Pancreas (tissue), 10 donors: ENCODE results near the gene SLC29A1. TPM values are rescaled to one million over a fixed set of nuclear protein-coding genes. Genes with fewer than 3 reads are reported as not detected.

Experiments
- ATAC-seq, 4 donors: fragments of 200-7000 bp; cut with Tn5 transposase; one replicate each; pipeline versions ENCODE4 v1.8.0 to v1.9.1; 2020; ENCODE audit warnings: mild to moderate bottlenecking in 4 of 4, moderate library complexity in 4 of 4
- DNase-seq, 6 donors: peaks; one replicate each; pipeline ENCODE4 v3.0.0-alpha.2; 2020
- FAIRE-seq: peaks from 2 replicates; lab custom pipeline; 2012; peaks lifted over from hg19 to GRCh38; lab: Jason Lieb, UNC
- H3K27ac ChIP-seq, 4 donors: fragments of 200-600 bp; sonication (generic); 1 replicate in 3 of 4; 2 replicates in 1 of 4; pipeline versions ENCODE4 v1.5.0 to v1.8.0; 2020
- H3K27me3 ChIP-seq, 4 donors: fragments of 200-600 bp; one replicate each; pipeline ENCODE4 v1.8.0; 2021
- H3K36me3 ChIP-seq, 3 donors: fragments of 200-600 bp; sonication (generic) in 1 of 3; one replicate each; pipeline versions ENCODE4 v1.5.0 to v1.8.0; 2020 to 2021
- H3K4me1 ChIP-seq, 3 donors: fragments of 200-600 bp; one replicate each; pipeline ENCODE4 v1.8.0; 2021
- H3K4me3 ChIP-seq, 4 donors: fragments of 200-600 bp; sonication (generic) in 2 of 4; one replicate each; pipeline versions ENCODE4 v1.5.0 to v1.8.0; 2020 to 2021
- H3K9me3 ChIP-seq, 4 donors: fragments of 200-600 bp; one replicate each; pipeline ENCODE4 v1.8.0; 2021
- WGBS, 2 donors: extraction: QIAGEN DNeasy Blood & Tissue Kit; methylation state at CpG; one replicate each; pipeline ENCODE4 v1.1.7; 2013; 5-methylcytosine and 5-hydroxymethylcytosine counted together
- intact Hi-C, 3 donors: fragments of 100-400 bp; cut with DNase I; formaldehyde crosslinking; loops; one replicate each; pipeline versions ENCODE4 v1.11.1 to v1.14.2; 2022
- polyA plus RNA-seq, 2 donors: library from polyadenylated mRNA; stranded (reverse); fragments of 200-250 nt; gene quantifications; one replicate each; pipeline ENCODE4 v1.2.3, GENCODE V29; 2013
- total RNA-seq, 6 donors: library from RNA; stranded (reverse); fragmentation: NEBNext Ultra II Directional in 4 of 6; extraction: Animal tissue kit (Norgen Biotek cat#: 25700) in 4 of 6; gene quantifications; one replicate each; pipeline versions ENCODE4 v1.2.1 to v1.2.4, GENCODE V29; 2021 to 2023
- TF ChIP-seq, protein P1 (sequence below), 4 donors: fragments of 200-600 bp; sonication (generic) in 3 of 4; IDR thresholded peaks; one replicate each; pipeline versions ENCODE4 v1.5.0 to v1.8.0; 2021; ENCODE audit warnings: antibody characterized with exemption in 4 of 4
- donor health status: healthy with polysubstance abuse.
- donor health status: DM: no; HTN: no; CAD: no; lungs with moderate emphysema.
- donor health status: DM: no; HTN: no; CAD: no.
- donor health status: control.
- donor health status: control.
- donor health status: Bipolar disorder and iron deficiency.
- donor health status: DM: yes; HTN: yes; CAD: no.
- donor health status: DM: no; HTN: no; CAD: no.
- donor health status: DM: no; HTN: no; CAD: no.
- donor health status: DM: yes; HTN: yes; CAD: no.

The SLC29A1 gene
- total and polyA plus RNA-seq, 8 donors: 24.8 to 89.8 (median 44.4) TPM

DNA sequence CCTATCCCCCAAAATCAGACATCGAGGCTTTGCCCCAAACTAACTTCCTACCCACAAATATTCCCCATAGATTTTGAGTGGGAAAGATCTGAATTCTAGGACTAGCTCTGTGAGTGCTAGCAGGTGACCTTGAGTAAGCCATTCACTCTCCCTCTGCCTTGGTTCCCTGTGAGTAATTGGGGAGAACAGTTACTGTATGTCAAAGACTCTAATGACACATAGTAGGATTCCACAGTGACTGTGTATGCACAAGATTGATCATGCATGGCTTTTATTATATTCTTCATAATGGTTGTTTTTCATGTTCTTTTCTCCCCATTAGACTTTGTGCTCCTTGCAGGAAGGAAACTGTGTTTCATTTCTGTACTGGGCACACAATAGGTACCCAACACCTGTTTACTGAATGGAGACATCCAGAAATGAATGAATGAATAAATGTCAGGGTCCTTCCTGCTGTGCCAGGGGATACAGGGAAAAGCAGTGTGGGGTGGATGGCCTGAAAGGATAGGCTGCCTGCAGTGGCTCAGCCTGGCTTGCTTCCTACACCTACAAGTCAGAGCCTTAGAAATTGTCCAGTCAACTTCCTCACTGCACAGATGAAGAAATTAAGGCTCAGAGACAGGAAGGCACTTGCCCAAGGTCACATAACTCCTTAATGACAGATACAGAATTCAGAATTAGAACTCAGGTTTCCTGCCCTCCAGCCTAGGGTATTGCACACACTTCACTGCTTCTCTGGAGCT lies 46.0 kb downstream of the SLC29A1 start:
- intact Hi-C loops: loop anchor here in 2 of 3 donors (5.0 kb wide), 2 partner anchors 63 to 68 kb away; no protein-coding TSS in a partner anchor
- Histone ChIP-seq H3K36me3 (no peaks in the 10 kb centered on the region), H3K9me3 (no peaks in the 10 kb centered on the region), H3K27me3 (no peaks in the 10 kb centered on the region), H3K4me3 (no peak overlapping the region), H3K4me1 (peaks cover 0 to 4% (median 1%) of the 10 kb centered on the region in 3 donors), H3K27ac (no peak overlapping the region)
- TF ChIP-seq, protein P1, sequence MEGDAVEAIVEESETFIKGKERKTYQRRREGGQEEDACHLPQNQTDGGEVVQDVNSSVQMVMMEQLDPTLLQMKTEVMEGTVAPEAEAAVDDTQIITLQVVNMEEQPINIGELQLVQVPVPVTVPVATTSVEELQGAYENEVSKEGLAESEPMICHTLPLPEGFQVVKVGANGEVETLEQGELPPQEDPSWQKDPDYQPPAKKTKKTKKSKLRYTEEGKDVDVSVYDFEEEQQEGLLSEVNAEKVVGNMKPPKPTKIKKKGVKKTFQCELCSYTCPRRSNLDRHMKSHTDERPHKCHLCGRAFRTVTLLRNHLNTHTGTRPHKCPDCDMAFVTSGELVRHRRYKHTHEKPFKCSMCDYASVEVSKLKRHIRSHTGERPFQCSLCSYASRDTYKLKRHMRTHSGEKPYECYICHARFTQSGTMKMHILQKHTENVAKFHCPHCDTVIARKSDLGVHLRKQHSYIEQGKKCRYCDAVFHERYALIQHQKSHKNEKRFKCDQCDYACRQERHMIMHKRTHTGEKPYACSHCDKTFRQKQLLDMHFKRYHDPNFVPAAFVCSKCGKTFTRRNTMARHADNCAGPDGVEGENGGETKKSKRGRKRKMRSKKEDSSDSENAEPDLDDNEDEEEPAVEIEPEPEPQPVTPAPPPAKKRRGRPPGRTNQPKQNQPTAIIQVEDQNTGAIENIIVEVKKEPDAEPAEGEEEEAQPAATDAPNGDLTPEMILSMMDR (IDR thresholded peaks at IDR 0.05): no peak
- FAIRE-seq (no peak), ATAC-seq (no peak), DNase-seq (peak in 1 of 6 donors; percentile 12)
- WGBS, 2 donors: 27% methylated on average over 1 of the region's 1 CpG

- 24 to 43% methylated on average over 14 to 25 of the region's 29 CpGs for WGBS, 2 donors
- no peak for ATAC-seq
- intact Hi-C loops: loop anchor here in 2 of 3 donors (5.0 kb wide), 2 partner anchors 62 to 67 kb away; no protein-coding TSS in a partner anchor
These were observed 46.6 kb downstream of the SLC29A1 start, which contains the start of gene TMEM151B for GRCh38 chr6:44269921-44270525. TSS of gene TMEM151B (plus strand) at chr6:44270450. CDS start at chr6:44270743, 293 bp downstream.

DNA sequence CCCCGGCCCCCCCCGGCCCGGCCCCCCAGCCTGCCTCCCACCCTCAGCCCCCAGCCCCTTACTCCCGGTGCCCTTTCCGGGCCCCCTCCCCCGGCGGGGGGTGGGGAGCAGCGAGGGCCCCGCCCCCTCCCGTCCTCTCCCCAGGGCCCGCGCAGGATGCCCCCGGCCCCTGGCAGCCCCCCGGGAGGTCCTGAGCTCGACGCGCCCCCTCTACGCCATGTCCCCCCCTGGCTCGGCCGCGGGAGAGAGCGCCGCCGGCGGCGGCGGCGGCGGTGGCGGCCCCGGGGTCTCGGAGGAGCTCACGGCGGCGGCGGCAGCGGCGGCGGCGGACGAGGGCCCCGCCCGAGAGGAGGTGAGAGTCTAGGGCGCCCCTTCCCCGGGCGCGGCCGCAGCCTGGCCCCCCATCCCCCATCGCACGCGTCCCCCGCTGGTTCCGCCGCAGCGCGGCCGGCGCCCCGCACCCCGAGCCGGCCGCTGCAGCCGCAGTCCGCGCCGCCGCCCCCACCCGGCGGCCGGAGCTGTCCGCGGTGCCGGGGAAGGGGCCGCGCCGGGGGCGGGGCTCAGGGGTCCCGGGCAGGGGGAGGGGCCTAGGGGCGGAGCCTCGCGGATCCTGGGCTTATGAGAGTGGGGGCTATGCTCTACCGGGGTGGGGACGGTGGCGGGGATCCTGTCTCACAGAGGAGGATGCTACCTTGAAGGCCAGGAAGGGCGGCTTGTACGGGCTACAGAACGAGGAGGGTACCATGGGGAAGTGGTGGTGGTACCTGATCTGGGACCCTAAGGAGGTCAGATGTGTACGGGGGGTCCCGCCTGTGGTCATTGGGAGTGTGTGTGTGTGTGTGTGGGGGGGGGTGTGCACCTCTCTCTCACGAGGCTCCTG lies 47.4 kb downstream of the SLC29A1 start:
- TF ChIP-seq, protein P1 (IDR thresholded peaks at IDR 0.05): no peak
- Histone ChIP-seq H3K36me3 (no peaks in the 10 kb centered on the region), H3K4me1 (peaks cover 0 to 3% (median 0%) of the 10 kb centered on the region in 3 donors), H3K27me3 (peaks cover 0 to 6% (median 3%) of the 10 kb centered on the region in 4 donors), H3K27ac (no peak overlapping the region), H3K4me3 (peak overlapping the region in 3 of 4 donors; percentile 18 to 35 (median 30)), H3K9me3 (no peaks in the 10 kb centered on the region)
- DNase-seq (peak in 1 of 6 donors; percentile 70), ATAC-seq (no peak), FAIRE-seq (no peak)
- WGBS, 2 donors: 3 to 5% methylated on average over 28 to 89 of the region's 90 CpGs
- intact Hi-C loops: no loop called here

More at GRCh38 chr6:44269921-44270525, 46.6 kb downstream of the SLC29A1 start, which contains the start of gene TMEM151B:
- Histone ChIP-seq H3K36me3 (no peaks in the 10 kb centered on the region), H3K27me3 (no peaks in the 10 kb centered on the region), H3K9me3 (no peaks in the 10 kb centered on the region), H3K27ac (no peak within 1 kb of the TSS), H3K4me1 (no peaks in the 10 kb centered on the region), H3K4me3 (peak within 1 kb of the TSS in 3 of 4 donors; percentile 18 to 35 (median 30))
- no peak for FAIRE-seq
- TF ChIP-seq, protein P1 (IDR thresholded peaks at IDR 0.05): no peak
- peak in 1 of 6 donors; percentile 52 for DNase-seq

DNA sequence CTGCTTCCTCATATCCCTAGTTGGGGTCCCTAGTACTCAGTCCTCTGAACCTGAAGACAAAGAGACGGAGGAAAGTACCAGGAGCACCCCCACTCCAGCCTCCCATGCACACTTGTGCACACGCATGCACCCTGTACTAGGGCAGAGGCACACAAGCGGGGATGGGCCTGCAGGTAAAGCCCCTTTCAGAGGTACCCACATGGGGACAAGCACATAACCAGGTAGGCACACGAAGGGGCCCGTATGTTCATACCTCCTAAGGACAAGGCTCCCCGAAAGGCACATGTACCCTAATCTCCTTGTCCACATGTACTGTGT lies 48.0 kb downstream of the SLC29A1 start:
- Histone ChIP-seq H3K36me3 (no peaks in the 10 kb centered on the region), H3K4me1 (peaks cover 0 to 3% (median 0%) of the 10 kb centered on the region in 3 donors), H3K27me3 (peaks cover 0 to 8% (median 3%) of the 10 kb centered on the region in 4 donors), H3K27ac (no peak overlapping the region), H3K9me3 (no peaks in the 10 kb centered on the region), H3K4me3 (no peak overlapping the region)
- ATAC-seq: no peak
- DNase-seq: peak in 1 of 6 donors; percentile 27
- FAIRE-seq: no peak
- intact Hi-C loops: no loop called here
- 87 to 94% methylated on average over 6 of the region's 6 CpGs for WGBS, 2 donors
- TF ChIP-seq, protein P1 (IDR thresholded peaks at IDR 0.05): no peak
